Measurements from ENCODE around the gene ERC2. TPM values are rescaled to one million over a fixed set of nuclear protein-coding genes. Genes with fewer than 3 reads are reported as not detected.

The ERC2 gene
- polyA plus RNA-seq, 1 experiment = 0.07 TPM

GRCh38 chr3:55716044-55716443 is 752.2 kb downstream of the ERC2 start:
- TF ChIP-seq CTCF (IDR thresholded peaks at IDR 0.05; ENCODE audit: low read depth, low read length) = no peak
- DNase-seq (ENCODE audit: low read depth, low spot score) = no peak
- CTCF ChIA-PET = no interaction called here
- H3K27me3 ChIP-seq (ENCODE audit: control insufficient read depth, insufficient read depth, low read length) = peaks cover 5% of the 10 kb centered on the region
- no peak overlapping the region for H3K4me3 ChIP-seq (ENCODE audit: low read depth, low read length)
- POLR2A ChIA-PET = no interaction called here
- H3K27ac ChIP-seq (ENCODE audit: low read depth, low read length) = no peak overlapping the region
- no peaks in the 10 kb centered on the region; the same call in 1 of the 2 replicates for H3K9me3 ChIP-seq (ENCODE audit: control insufficient read depth, insufficient read depth, low read length)

GRCh38 chr3:55714057-55714456 is 754.2 kb downstream of the ERC2 start:
- H3K27ac ChIP-seq (ENCODE audit: low read depth, low read length) = no peak overlapping the region
- H3K4me3 ChIP-seq (ENCODE audit: low read depth, low read length) = no peak overlapping the region
- CTCF ChIA-PET = interaction anchor here (0.9 kb wide), 1 partner anchor 226 kb away, joined by 3 read pairs; no protein-coding TSS in a partner anchor
- POLR2A ChIA-PET = no interaction called here
- no peaks in the 10 kb centered on the region; the same call in 1 of the 2 replicates for H3K9me3 ChIP-seq (ENCODE audit: control insufficient read depth, insufficient read depth, low read length)
- TF ChIP-seq CTCF (IDR thresholded peaks at IDR 0.05; ENCODE audit: low read depth, low read length) = no peak
- H3K27me3 ChIP-seq (ENCODE audit: control insufficient read depth, insufficient read depth, low read length) = peaks cover 5% of the 10 kb centered on the region
- DNase-seq (ENCODE audit: low read depth, low spot score) = no peak

GRCh38 chr3:55711646-55712045 is 756.6 kb downstream of the ERC2 start:
- H3K27me3 ChIP-seq (ENCODE audit: control insufficient read depth, insufficient read depth, low read length) = peaks cover 5% of the 10 kb centered on the region
- POLR2A ChIA-PET = no interaction called here
- no peak for TF ChIP-seq CTCF (IDR thresholded peaks at IDR 0.05; ENCODE audit: low read depth, low read length)
- DNase-seq (ENCODE audit: low read depth, low spot score) = no peak
- H3K4me3 ChIP-seq (ENCODE audit: low read depth, low read length) = no peak overlapping the region
- no peaks in the 10 kb centered on the region; the same call in 1 of the 2 replicates for H3K9me3 ChIP-seq (ENCODE audit: control insufficient read depth, insufficient read depth, low read length)
- CTCF ChIA-PET = interaction anchor here (1.5 kb wide), 1 partner anchor 35 kb away, joined by 3 read pairs; no protein-coding TSS in a partner anchor
- H3K27ac ChIP-seq (ENCODE audit: low read depth, low read length) = no peak overlapping the region

- no peak overlapping the region for H3K27ac ChIP-seq (ENCODE audit: low read depth, low read length)
- POLR2A ChIA-PET = no interaction called here
- no peaks in the 10 kb centered on the region for H3K27me3 ChIP-seq (ENCODE audit: control insufficient read depth, insufficient read depth, low read length)
- CTCF ChIA-PET = no interaction called here
- H3K4me3 ChIP-seq (ENCODE audit: low read depth, low read length) = no peak overlapping the region
- H3K9me3 ChIP-seq (ENCODE audit: control insufficient read depth, insufficient read depth, low read length) = no peaks in the 10 kb centered on the region
- DNase-seq (ENCODE audit: low read depth, low spot score) = no peak
- TF ChIP-seq CTCF (IDR thresholded peaks at IDR 0.05; ENCODE audit: low read depth, low read length) = no peak
These were observed 758.8 kb downstream of the ERC2 start for GRCh38 chr3:55709411-55710012.

- ChIA-PET CTCF (no interaction called here), POLR2A (no interaction called here)
- Histone ChIP-seq H3K4me3 (ENCODE audit: low read depth, low read length) (no peak overlapping the region), H3K9me3 (ENCODE audit: control insufficient read depth, insufficient read depth, low read length) (no peaks in the 10 kb centered on the region), H3K27me3 (ENCODE audit: control insufficient read depth, insufficient read depth, low read length) (no peaks in the 10 kb centered on the region), H3K27ac (ENCODE audit: low read depth, low read length) (no peak overlapping the region)
- DNase-seq (ENCODE audit: low read depth, low spot score) = no peak
- TF ChIP-seq CTCF (IDR thresholded peaks at IDR 0.05; ENCODE audit: low read depth, low read length) = no peak
These were observed 759.3 kb downstream of the ERC2 start for GRCh38 chr3:55708921-55709320.
